HepG2 (cell line): Measurements from ENCODE around the gene GNL1. TPM values are rescaled to one million over a fixed set of nuclear protein-coding genes. Genes with fewer than 3 reads are reported as not detected.
A peak's percentile ranks its signal among the peaks of the same experiment; 100 is the strongest.

Source experiments
- FOXM1 ChIP-seq: sonication (generic); formaldehyde crosslinking; IDR thresholded peaks from 2 replicates; pipeline ENCODE4 v1.5.0; 2020; ENCODE audit warnings: missing genetic modification reagents
- HMG20B ChIP-seq: conservative IDR thresholded peaks from 2 replicates; pipeline ENCODE4 v1.6.1; 2016; ENCODE audit warnings: missing genetic modification reagents, missing compliant biosample characterization
- HNF4G ChIP-seq, 2 experiments: sonication (generic) in 1 of 2; formaldehyde crosslinking in 1 of 2; IDR thresholded peaks; 2 replicates each; pipeline versions ENCODE4 v1.4.0 to v1.6.1; 2011 to 2020; ENCODE audit warnings: borderline replicate concordance in 2 of 2, low read depth in 2 of 2, mild to moderate bottlenecking in 2 of 2, low read length in 1 of 2, missing genetic modification reagents in 1 of 2, moderate library complexity in 1 of 2
- IKZF4 ChIP-seq: sonication (generic); formaldehyde crosslinking; IDR thresholded peaks from 2 replicates; pipeline ENCODE4 v1.5.1; 2020; ENCODE audit warnings: borderline replicate concordance, mild to moderate bottlenecking, low read depth, missing genetic modification reagents; ENCODE audit errors: not compliant biosample characterization
- SAFB2 ChIP-seq: sonication (generic); formaldehyde crosslinking; IDR thresholded peaks from 2 replicates; pipeline ENCODE4 v1.5.1; 2020; ENCODE audit warnings: missing genetic modification reagents, low read depth, mild to moderate bottlenecking, borderline replicate concordance
- ZFYVE20 ChIP-seq: sonication (generic); formaldehyde crosslinking; IDR thresholded peaks from 2 replicates; pipeline ENCODE4 v1.8.0; 2023; ENCODE audit warnings: low read depth, mild to moderate bottlenecking, moderate library complexity, missing genetic modification reagents, borderline replicate concordance
- ZNF263 ChIP-seq: sonication (generic); formaldehyde crosslinking; IDR thresholded peaks from 2 replicates; pipeline ENCODE4 v1.4.0; 2020; ENCODE audit warnings: missing genetic modification reagents
- ZNF652 ChIP-seq: IDR thresholded peaks from 2 replicates; pipeline ENCODE4 v1.6.1; 2016; ENCODE audit warnings: low read depth, borderline replicate concordance
- ZNF841 ChIP-seq: sonication (generic); formaldehyde crosslinking; IDR thresholded peaks from 2 replicates; pipeline ENCODE4 v1.8.1; 2023; ENCODE audit warnings: missing genetic modification reagents, borderline replicate concordance
- polyA plus RNA-seq, 8 experiments: library from polyadenylated mRNA; depleted of rRNA in 3 of 8; stranded (reverse) in 7 of 8; unstranded in 1 of 8; fragments of >200 nt; fragmentation: Illumina TruSeq in 4 of 8; extraction: Trizol in 4 of 8; gene quantifications; 2 replicates each; pipeline versions ENCODE4 v1.2.1 to v1.2.3, GENCODE V29; 2011 to 2016; ENCODE audit warnings: low read depth in 4 of 8, missing spikeins in 1 of 8, mixed read lengths in 1 of 8; ENCODE audit not compliant: insufficient read depth in 1 of 8
- total RNA-seq, 5 experiments: library from RNA; depleted of rRNA; stranded (reverse); fragments of >200 nt; fragmentation: Illumina TruSeq; extraction: Trizol; gene quantifications; 2 replicates each; pipeline ENCODE4 v1.2.3, GENCODE V29; 2016; ENCODE audit warnings: low read depth in 1 of 5
- TF ChIP-seq, protein P1 (sequence below): sonication (generic); formaldehyde crosslinking; IDR thresholded peaks from 2 replicates; pipeline ENCODE4 v1.4.0; 2020; ENCODE audit warnings: missing genetic modification reagents
- TF ChIP-seq, protein P2 (sequence below), 2 experiments: sonication (generic) in 1 of 2; formaldehyde crosslinking in 1 of 2; IDR thresholded peaks; 2 replicates each; pipeline versions ENCODE4 v1.4.0 to v1.6.1; 2016 to 2020; ENCODE audit warnings: borderline replicate concordance in 1 of 2, low read depth in 1 of 2, mild to moderate bottlenecking in 1 of 2, missing genetic modification reagents in 1 of 2
- TF ChIP-seq, protein P3 (sequence below): sonication (generic); formaldehyde crosslinking; IDR thresholded peaks from 2 replicates; pipeline ENCODE4 v1.5.0; 2020; ENCODE audit warnings: mild to moderate bottlenecking, missing genetic modification reagents, borderline replicate concordance

Gene GNL1
- total and polyA plus RNA-seq, 2 of the 13 experiments (the other 11 are each of a cell fraction or from before 2014, with no cell fraction given): 35.0 to 55.6 TPM

DNA sequence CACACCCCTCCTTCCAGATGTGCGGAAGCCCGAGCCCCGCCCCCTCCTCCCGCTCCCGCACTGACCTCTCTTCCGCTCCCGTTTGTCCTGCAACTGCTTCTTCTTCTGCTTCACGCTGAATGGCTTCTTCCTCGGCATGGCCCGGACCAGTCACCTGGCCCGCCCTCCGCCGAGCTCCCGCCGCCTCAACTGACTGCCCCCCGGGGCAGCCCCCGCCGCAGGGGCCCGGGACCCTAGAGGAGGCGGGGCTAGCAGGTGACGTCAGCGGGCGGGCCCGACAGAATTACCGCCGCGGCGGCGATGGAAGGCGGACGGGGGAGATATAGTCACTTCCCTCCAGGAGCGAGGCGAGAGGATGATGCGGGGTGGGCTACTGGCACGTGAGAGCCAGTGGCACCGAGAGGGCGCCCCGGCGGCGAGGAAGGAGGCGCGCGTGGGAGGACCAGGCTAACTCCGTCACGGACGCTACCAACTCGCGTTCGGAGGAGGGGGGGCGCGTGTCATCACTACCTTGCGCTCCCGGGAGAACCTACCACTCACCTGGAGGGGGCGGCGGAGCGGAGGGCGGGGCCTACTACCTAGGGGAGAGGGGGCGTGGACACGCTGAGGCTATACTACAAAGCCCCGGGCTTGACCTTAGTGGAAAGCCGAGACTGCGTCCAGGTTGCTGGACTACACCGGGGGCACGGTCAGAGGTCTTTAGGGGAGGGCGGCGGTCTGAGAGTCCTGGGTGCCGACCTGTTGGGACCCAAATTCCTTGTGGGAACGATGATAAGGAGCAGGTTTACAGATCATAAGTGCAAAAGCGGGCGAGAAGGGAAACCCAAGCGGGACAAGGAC lies at the start of gene GNL1 (continued):
- TF ChIP-seq, protein P1, sequence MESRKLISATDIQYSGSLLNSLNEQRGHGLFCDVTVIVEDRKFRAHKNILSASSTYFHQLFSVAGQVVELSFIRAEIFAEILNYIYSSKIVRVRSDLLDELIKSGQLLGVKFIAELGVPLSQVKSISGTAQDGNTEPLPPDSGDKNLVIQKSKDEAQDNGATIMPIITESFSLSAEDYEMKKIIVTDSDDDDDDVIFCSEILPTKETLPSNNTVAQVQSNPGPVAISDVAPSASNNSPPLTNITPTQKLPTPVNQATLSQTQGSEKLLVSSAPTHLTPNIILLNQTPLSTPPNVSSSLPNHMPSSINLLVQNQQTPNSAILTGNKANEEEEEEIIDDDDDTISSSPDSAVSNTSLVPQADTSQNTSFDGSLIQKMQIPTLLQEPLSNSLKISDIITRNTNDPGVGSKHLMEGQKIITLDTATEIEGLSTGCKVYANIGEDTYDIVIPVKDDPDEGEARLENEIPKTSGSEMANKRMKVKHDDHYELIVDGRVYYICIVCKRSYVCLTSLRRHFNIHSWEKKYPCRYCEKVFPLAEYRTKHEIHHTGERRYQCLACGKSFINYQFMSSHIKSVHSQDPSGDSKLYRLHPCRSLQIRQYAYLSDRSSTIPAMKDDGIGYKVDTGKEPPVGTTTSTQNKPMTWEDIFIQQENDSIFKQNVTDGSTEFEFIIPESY (CRISPR knock-in tag): peak; percentile 42
- TF ChIP-seq, protein P2, sequence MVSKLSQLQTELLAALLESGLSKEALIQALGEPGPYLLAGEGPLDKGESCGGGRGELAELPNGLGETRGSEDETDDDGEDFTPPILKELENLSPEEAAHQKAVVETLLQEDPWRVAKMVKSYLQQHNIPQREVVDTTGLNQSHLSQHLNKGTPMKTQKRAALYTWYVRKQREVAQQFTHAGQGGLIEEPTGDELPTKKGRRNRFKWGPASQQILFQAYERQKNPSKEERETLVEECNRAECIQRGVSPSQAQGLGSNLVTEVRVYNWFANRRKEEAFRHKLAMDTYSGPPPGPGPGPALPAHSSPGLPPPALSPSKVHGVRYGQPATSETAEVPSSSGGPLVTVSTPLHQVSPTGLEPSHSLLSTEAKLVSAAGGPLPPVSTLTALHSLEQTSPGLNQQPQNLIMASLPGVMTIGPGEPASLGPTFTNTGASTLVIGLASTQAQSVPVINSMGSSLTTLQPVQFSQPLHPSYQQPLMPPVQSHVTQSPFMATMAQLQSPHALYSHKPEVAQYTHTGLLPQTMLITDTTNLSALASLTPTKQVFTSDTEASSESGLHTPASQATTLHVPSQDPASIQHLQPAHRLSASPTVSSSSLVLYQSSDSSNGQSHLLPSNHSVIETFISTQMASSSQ (IDR thresholded peaks at IDR 0.05; ENCODE audit: low read depth): no peak
- TF ChIP-seq, protein P2 (CRISPR knock-in tag; IDR thresholded peaks at IDR 0.05; ENCODE audit: borderline replicate concordance): no peak
- no peak for TF ChIP-seq SAFB2 (CRISPR knock-in tag)
- TF ChIP-seq, protein P3, sequence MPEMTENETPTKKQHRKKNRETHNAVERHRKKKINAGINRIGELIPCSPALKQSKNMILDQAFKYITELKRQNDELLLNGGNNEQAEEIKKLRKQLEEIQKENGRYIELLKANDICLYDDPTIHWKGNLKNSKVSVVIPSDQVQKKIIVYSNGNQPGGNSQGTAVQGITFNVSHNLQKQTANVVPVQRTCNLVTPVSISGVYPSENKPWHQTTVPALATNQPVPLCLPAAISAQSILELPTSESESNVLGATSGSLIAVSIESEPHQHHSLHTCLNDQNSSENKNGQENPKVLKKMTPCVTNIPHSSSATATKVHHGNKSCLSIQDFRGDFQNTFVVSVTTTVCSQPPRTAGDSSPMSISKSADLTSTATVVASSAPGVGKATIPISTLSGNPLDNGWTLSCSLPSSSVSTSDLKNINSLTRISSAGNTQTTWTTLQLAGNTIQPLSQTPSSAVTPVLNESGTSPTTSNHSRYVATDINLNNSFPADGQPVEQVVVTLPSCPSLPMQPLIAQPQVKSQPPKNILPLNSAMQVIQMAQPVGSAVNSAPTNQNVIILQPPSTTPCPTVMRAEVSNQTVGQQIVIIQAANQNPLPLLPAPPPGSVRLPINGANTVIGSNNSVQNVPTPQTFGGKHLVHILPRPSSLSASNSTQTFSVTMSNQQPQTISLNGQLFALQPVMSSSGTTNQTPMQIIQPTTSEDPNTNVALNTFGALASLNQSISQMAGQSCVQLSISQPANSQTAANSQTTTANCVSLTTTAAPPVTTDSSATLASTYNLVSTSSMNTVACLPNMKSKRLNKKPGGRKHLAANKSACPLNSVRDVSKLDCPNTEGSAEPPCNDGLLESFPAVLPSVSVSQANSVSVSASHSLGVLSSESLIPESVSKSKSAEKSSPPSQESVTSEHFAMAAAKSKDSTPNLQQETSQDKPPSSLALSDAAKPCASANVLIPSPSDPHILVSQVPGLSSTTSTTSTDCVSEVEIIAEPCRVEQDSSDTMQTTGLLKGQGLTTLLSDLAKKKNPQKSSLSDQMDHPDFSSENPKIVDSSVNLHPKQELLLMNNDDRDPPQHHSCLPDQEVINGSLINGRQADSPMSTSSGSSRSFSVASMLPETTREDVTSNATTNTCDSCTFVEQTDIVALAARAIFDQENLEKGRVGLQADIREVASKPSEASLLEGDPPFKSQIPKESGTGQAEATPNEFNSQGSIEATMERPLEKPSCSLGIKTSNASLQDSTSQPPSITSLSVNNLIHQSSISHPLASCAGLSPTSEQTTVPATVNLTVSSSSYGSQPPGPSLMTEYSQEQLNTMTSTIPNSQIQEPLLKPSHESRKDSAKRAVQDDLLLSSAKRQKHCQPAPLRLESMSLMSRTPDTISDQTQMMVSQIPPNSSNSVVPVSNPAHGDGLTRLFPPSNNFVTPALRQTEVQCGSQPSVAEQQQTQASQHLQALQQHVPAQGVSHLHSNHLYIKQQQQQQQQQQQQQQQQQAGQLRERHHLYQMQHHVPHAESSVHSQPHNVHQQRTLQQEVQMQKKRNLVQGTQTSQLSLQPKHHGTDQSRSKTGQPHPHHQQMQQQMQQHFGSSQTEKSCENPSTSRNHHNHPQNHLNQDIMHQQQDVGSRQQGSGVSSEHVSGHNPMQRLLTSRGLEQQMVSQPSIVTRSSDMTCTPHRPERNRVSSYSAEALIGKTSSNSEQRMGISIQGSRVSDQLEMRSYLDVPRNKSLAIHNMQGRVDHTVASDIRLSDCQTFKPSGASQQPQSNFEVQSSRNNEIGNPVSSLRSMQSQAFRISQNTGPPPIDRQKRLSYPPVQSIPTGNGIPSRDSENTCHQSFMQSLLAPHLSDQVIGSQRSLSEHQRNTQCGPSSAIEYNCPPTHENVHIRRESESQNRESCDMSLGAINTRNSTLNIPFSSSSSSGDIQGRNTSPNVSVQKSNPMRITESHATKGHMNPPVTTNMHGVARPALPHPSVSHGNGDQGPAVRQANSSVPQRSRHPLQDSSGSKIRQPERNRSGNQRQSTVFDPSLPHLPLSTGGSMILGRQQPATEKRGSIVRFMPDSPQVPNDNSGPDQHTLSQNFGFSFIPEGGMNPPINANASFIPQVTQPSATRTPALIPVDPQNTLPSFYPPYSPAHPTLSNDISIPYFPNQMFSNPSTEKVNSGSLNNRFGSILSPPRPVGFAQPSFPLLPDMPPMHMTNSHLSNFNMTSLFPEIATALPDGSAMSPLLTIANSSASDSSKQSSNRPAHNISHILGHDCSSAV: no peak
- TF ChIP-seq ZNF841 (CRISPR knock-in tag): no peak
- no peak; the same call in 1 of the 2 replicates for TF ChIP-seq FOXM1 (CRISPR knock-in tag)
- no peak for TF ChIP-seq ZNF652
- no peak for TF ChIP-seq HMG20B (CRISPR knock-in tag)
- TF ChIP-seq ZNF263 (CRISPR knock-in tag): peak; percentile 76
- no peak for TF ChIP-seq IKZF4 (CRISPR knock-in tag)
- TF ChIP-seq HNF4G (IDR thresholded peaks at IDR 0.05; ENCODE audit: borderline replicate concordance, low read depth, low read length): no peak; the same call in 1 of the 2 replicates
- no peak for TF ChIP-seq HNF4G (CRISPR knock-in tag; IDR thresholded peaks at IDR 0.05; ENCODE audit: borderline replicate concordance, low read depth)
- TF ChIP-seq ZFYVE20: peak; percentile 30; the same call in 1 of the 2 replicates
